NCI-H1436 treated with DMSO at 0.1 percent for 48 hours (cell line): ENCODE data around the gene BPIFB6.

Experiments used
- DNase-seq: peaks from one replicate; lab custom pipeline; 2025; lab: John Stamatoyannopoulos, UW

The BPIFB6 gene, protein sequence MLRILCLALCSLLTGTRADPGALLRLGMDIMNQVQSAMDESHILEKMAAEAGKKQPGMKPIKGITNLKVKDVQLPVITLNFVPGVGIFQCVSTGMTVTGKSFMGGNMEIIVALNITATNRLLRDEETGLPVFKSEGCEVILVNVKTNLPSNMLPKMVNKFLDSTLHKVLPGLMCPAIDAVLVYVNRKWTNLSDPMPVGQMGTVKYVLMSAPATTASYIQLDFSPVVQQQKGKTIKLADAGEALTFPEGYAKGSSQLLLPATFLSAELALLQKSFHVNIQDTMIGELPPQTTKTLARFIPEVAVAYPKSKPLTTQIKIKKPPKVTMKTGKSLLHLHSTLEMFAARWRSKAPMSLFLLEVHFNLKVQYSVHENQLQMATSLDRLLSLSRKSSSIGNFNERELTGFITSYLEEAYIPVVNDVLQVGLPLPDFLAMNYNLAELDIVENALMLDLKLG

DNA sequence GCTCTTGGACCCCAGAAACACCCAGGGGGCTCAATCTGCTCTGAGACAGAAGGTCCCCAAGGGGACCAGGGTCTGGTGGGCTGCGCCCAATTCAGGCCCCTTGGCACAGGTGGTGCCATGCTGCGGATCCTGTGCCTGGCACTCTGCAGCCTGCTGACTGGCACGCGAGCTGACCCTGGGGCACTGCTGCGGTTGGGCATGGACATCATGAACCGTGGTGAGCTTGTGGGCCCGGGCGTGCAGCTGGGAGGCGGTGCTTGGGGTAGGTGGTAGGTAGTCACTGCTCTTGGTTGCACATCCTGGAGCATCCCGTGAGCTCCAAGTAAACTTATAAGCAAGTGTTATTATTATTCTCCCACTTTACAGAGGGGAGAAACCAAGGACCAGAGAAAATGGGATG lies at the start of gene BPIFB6:
TSS of gene BPIFB6 (plus strand) at position 118 of the 400 bp plus-strand sequence. CDS start at position 118, 0 bp downstream.
- DNase-seq, result no peak

- DNase-seq, result no peak
Measured at GRCh38 chr20:32982617-32983458, 48.6 kb upstream of the BPIFB6 start.

DNA sequence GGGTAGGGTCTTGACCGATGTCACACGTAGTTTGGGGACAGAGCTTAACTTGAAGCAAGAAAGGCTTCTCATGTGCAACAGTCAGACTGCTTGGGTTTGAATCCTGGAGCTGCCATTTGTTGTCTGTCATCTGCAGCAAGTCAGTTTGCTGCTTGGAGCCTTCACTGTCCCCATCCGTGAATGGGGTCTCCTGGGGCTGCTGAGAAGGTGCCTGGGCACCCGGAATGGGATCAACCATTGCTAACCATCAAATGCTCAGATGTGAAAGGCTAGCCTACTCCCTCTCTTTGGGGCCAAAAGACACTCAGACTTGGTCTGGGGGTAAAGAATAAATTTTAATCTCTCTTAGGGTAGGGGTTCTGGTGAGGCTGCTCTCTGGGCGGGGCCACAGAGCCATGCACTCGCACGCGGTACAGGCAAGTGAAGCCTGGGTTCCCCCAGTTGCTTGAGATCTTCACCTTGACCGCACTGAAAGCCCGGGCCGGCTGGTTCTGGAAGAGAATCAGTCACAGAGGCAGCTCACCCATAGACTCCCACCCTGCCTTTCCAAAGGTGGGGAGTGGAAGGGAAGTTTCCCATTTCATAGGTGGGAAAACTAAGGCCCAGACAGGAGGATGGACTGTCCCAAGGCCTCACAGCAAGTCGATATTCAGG lies 47.9 kb upstream of the BPIFB6 start:
- DNase-seq, result no peak

- DNase-seq, result no peak
Measured at GRCh38 chr20:32984196-32984595, 47.3 kb upstream of the BPIFB6 start.

DNA sequence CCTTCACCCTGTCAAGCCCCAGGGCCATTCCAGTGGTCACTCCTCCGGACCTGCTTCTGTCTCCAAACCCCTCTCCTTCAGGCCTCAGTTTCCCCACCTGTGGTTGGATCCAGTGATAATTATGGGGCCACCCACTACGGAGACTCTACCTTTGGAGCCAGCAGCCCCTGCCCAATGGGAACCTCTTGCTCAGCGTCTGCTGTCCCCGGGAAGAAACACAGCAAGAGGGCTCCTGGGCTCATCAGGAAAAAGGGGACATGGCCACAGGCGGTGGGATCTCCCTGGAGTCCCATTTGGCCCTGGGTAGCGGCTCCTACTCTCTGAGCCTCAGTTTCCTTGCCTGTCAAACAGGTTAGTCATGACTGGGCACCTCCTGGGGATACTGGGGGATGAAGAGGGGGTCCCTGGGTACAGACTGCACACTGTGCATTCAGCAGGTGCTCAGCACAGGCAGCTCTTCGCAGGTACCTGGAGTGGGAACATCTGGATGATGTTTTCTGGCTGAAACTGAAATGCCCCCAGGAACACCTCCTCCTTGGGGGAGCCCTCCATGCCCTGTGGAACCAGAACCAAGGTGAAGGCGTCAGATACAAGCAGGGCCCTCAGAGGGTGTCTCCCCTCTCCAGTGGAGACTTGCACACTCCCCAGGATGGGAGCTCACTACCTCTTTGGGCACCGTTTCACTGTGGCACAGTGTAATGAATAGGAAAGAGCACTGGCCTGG lies 46.7 kb upstream of the BPIFB6 start:
- no peak for DNase-seq

- DNase-seq, result no peak
Measured at GRCh38 chr20:32985596-32985995, 45.9 kb upstream of the BPIFB6 start.

DNA sequence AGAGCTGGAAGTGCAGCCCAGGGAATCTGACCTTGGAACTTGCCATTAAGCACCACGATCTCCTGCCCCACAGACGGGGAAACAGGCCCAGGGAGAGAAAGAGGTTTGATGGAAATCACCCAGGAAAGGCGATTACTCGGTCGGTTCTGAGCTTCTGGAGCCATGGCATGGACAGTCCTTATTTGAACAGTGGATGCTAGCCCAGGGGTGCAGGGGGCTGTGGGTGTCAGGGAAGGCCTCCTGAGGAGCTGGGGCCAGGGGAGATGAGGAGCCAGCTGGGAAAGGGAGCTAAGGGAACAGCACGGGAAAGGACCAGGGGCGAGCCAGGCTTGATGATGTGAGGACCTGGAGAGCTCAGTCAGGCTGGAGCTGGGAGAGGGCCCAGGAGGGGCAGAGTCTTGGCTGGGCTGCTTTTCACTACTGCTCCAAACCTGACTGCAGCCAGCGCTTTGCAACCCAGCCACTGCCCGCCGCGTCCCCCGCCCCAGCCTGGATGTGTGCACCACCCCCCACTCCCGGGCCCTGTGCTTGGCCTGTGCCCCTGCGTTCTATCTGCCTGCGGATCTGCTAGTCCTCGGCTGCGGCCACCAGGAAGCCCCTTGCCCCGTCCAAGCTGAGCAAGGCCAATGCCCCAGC lies 45.0 kb upstream of the BPIFB6 start:
- DNase-seq, result no peak

DNA sequence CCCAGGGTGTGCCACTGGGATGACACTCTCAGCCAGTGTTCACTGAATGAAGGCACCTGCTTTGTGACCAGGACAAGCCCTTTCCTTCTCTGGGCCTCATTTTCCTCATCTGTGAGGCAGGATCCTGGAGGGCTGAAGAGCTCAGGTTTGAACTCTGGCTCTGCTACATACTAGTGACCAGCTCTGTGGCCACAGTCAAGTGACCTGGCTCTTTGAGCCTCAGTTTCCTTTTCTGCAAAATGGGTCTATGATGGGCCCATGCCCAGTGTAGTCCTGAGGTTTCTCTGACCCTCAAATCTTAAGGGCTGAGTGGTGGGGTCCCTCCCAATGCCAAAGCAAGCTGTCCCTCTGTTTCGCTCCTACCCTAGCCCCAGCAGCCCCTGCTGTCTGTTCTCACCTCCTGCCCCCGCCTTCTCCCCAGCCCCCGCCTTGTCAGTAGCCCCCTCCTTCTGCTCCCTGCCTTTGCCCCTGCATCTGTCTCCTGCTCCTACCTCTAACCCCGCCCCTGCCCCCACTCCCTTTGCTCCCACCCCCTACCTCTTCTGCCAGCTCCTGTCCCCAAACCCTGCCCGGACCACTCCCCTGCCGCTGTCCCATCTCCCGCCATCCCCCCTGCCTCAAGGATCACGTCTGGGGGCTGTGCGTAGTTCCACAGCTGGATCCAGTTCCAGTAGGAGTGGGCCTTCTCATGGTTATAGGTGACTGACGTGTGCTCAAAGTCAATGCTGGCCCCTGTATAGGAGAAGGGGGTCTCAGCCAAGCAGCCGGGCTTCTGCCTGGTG lies 44.2 kb upstream of the BPIFB6 start:
- no peak for DNase-seq

- no peak for DNase-seq
Measured at GRCh38 chr20:32988008-32988407, 43.4 kb upstream of the BPIFB6 start.

DNA sequence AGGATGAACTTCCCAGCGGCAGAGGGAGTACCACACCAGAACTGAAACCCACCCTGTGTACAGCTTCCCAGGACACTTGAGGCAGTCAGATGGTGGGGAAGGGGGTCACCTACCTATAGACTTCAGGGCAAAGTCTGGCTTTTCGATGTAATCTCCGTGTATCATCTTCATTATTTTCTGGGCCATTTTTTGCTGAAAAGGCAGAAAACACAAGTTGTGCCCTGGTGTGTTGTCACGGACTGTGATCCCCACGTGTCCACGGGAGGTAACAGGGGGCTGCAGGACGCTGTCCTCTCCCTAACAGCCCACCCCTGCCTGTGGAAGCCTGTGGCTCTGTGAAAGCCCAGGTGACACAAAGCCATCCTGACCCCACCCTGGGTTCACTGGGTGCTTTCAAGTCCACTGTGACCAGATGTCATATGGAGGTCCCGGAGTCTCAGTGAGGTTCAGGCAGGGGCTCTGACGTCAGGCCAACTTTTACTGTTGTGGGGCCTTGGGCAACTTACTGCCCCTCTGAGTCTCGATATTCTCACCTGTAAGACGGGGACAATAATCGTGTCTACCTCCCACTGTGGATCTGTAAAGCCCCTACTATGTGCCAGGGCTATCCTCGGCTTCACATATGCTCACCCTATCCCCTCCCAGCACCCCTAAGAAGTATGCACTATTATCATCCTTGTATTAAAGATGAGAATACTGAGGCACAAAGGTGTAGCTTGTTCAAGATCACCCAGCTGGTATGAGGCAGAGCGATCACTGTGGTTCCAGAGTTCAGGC lies 41.8 kb upstream of the BPIFB6 start:
- no peak for DNase-seq

GRCh38 chr20:32990426-32990825 lies 41.0 kb upstream of the BPIFB6 start:
- DNase-seq, result no peak

GRCh38 chr20:32991383-32991782 lies 40.1 kb upstream of the BPIFB6 start:
- no peak for DNase-seq

DNA sequence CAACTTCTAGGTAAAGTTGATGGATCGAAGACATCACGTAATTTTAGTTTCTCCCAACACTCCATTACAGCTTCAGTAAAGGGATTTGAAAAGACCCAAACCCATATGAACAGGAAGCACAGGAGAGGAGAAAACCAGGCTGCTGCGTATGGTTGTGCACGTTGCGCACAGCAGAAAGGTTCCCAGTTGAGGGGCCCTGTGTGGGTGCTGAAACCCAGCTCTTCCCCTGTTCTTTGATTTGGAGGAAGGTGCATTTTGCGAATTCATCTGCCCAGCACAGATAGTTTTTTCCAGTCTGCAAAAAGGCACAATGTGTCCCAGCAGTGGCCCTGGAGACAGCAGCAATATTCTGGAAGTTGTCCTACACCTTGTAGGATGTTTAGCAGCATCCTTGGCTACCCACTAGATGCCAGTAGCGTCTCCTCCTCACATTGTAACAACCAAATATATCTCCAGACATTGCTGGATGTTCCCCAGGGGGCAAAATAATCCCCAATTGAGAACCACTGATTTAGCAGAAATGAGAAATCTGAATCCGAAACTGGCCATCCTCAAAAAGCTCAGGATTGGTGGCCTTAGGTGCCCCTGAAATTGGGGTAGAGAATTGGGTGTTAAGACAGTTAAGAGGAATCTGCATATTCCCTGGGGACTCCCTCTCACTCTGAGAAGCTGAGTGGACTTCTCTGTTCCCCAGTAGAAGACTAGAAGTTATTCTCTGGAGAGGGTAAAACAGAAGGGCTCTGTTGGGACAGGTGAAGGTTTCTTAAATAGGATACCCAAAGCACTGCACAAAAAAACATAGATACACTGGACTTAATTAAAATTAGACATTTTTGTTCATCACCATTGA lies 39.4 kb upstream of the BPIFB6 start:
- no peak for DNase-seq

DNA sequence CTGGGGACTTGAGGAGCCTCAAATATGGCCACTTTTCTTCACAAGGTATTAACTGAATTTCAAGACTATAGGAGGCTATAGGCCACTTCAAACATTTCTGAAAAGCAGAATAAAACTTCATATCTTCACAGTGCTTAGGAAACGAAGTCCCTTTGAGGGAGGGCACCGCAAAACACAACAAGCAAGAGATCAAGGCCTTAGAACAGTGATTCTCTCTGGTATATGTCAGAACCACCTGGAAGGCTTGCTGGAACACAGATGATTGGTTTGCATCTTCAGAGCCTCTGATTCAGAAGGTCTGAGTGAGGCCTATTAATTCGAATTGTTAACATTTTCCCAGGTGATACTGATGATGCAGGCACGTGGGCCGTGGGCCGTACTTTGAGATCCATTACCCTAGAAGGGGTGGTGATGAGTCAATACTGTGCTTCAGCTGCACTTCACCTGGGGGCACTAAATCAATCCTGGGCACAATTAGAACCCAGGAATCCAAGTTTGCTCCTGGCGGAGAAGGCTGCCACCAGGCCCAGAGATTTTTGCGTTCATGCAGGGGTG lies 37.9 kb upstream of the BPIFB6 start:
- no peak for DNase-seq

GRCh38 chr20:32995802-32996201 lies 35.6 kb upstream of the BPIFB6 start:
- no peak for DNase-seq

GRCh38 chr20:32997431-32997830 lies 34.0 kb upstream of the BPIFB6 start:
- no peak for DNase-seq

DNA sequence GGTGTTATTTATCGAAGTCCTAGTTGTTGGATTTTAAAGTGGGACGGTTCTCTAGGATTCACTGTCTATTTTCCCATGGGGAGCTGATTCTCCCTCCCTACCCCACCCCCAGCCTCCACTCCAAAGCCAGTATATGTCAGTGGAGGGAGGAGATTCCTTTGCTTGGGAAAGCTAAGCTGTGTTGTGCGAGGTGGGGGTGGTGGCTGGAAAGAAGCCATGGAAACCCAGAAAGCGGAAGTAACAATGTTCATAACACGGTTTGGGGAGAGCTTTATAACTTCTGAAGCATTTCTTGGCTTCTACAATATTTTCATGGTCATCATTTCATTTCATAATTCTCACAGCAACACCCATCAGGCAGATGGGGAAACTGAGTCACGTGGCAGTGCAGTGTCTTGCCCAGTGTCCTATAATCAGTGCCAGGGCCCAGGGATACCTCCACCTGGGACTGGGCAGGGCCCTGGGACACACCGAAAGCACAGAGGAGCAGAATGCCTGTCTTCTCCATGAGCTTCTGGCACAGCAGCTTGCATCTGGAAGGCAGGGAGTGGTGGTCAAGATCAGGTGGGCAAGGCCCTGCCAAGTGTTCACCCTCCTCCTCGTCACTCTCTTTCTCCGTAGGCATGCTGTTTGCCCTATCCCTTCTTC lies 31.7 kb upstream of the BPIFB6 start:
- DNase-seq, result no peak
